WERI-Rb-1 (cell line): Measurements from ENCODE around the gene FUT7.

ENCODE experiments used
- DNase-seq: peaks from one replicate; pipeline ENCODE4 v3.0.0-alpha.2; 2020
- H3K27ac ChIP-seq: fragments of 250-450 bp; sonication (Bioruptor Pico); 2 replicates; pipeline ENCODE4 v1.5.1; 2020; ENCODE audit warnings: mild to moderate bottlenecking, moderate library complexity
- H3K27me3 ChIP-seq: fragments of 250-450 bp; sonication (Bioruptor Pico); 2 replicates; pipeline ENCODE4 v1.5.1; 2021; ENCODE audit warnings: mild to moderate bottlenecking, low read depth, moderate library complexity; ENCODE audit not compliant: insufficient read depth, severe bottlenecking
- H3K36me3 ChIP-seq: fragments of 250-450 bp; sonication (Bioruptor Pico); 2 replicates; pipeline ENCODE4 v1.5.1; 2020; ENCODE audit warnings: mild to moderate bottlenecking, moderate library complexity
- H3K4me3 ChIP-seq: 2 replicates; pipeline ENCODE4 v1.5.1; 2011; ENCODE audit warnings: low read depth, mild to moderate bottlenecking, control low read depth, low read length
- H3K9me3 ChIP-seq: fragments of 250-450 bp; sonication (Bioruptor Pico); 2 replicates; pipeline ENCODE4 v1.5.1; 2021; ENCODE audit warnings: mild to moderate bottlenecking, moderate library complexity; ENCODE audit not compliant: severe bottlenecking
- TF ChIP-seq, protein P1 (sequence below): IDR thresholded peaks from 2 replicates; pipeline ENCODE4 v1.5.1; 2011; ENCODE audit warnings: low read depth, mild to moderate bottlenecking, control low read depth, inconsistent platforms, low read length

FUT7 gene

DNA sequence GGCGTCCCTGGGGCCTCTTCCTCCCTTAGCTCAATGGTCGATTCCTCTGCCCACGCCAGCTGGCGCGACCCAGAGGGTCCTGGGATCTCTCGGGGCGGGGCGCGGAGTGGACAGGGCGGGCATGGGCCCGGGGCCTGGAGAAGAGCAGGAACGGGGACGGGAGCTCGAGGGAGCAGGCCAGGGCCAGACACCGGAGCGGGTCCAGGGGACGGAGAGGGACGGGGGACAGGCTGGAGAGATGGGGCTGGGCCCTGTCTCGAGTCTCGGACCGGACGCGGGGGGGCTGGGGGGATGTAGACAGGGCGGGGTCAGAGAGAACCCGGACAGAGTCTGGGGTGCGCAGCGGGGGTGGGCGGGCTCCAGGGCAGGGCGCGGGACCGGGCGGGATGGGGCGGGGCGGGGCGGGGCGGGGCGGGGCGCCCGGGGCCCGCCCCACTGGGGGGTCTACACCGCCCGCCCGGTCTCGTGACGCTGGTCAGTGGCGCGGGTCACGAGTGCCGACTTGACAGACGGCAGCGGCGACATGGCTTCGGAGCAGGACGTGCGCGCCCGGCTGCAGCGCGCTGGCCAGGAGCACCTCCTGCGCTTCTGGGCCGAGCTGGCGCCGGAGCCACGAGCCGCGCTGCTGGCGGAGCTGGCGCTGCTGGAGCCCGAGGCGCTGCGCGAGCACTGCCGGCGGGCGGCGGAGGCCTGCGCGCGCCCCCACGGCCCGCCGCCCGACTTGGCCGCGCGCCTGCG, 45.3 kb upstream of the FUT7 start, which contains the start of gene UAP1L1:
UAP1L1 (plus strand) TSS at position 508 of the 738 bp plus-strand sequence; CDS start at position 524, 16 bp downstream.
- TF ChIP-seq, protein P1, sequence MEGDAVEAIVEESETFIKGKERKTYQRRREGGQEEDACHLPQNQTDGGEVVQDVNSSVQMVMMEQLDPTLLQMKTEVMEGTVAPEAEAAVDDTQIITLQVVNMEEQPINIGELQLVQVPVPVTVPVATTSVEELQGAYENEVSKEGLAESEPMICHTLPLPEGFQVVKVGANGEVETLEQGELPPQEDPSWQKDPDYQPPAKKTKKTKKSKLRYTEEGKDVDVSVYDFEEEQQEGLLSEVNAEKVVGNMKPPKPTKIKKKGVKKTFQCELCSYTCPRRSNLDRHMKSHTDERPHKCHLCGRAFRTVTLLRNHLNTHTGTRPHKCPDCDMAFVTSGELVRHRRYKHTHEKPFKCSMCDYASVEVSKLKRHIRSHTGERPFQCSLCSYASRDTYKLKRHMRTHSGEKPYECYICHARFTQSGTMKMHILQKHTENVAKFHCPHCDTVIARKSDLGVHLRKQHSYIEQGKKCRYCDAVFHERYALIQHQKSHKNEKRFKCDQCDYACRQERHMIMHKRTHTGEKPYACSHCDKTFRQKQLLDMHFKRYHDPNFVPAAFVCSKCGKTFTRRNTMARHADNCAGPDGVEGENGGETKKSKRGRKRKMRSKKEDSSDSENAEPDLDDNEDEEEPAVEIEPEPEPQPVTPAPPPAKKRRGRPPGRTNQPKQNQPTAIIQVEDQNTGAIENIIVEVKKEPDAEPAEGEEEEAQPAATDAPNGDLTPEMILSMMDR: no peak
- Histone ChIP-seq H3K9me3 (no peaks in the 10 kb centered on the region), H3K4me3 (peak within 1 kb of the TSS; percentile 74), H3K27ac (peak within 1 kb of the TSS; percentile 92), H3K27me3 (no peaks in the 10 kb centered on the region), H3K36me3 (peaks cover 35% of the 10 kb centered on the region)
- DNase-seq: peak; percentile 89

DNA sequence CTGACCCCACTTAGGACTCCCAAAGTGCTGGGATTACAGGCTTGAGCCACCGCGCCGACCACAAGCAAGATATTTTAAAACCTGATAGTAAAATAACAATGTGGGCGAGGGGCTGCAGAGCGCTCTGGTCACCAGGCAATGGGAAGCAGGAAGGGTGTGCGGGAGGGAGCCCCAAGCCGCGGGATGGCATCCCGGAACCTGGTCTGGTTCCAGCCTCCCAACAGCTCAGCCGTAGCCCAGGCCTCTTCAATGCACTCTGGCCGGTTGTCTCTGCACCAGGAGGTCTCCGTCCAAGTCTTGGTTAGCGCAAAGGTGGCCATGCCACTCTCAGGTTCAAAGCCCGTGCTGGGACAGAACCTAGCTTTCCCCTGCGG, 44.7 kb upstream of the FUT7 start:
- Histone ChIP-seq H3K27ac (peak overlapping the region; percentile 92), H3K36me3 (peaks cover 29% of the 10 kb centered on the region), H3K4me3 (peak overlapping the region; percentile 74), H3K27me3 (no peaks in the 10 kb centered on the region), H3K9me3 (no peaks in the 10 kb centered on the region)
- no peak for DNase-seq
- TF ChIP-seq, protein P1: no peak

DNA sequence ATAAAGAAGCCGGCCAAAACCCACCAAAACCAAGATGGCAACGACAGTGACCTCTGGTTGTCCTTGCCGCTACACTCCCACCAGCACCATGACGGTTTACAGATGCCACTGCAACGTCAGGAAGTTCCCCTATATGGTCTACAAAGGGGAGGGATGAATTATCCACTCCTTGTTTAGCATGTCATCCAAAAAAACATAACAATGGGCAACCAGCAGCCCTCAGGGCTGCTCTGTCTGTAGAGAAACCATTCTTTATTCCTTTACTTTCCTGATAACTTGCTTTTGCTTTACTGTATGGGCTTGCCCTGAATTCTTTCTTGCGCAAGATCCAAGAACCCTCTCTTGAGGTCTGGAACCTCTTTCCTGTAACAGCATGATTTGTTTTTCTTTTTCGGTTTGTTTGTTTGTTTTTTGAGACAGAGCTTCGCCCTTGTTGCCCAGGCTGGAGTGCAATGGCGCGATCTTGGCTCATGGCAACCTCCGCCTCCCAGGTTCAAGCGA, 43.4 kb upstream of the FUT7 start:
- TF ChIP-seq, protein P1: no peak
- H3K27ac ChIP-seq: no peak overlapping the region
- H3K27me3 ChIP-seq: no peaks in the 10 kb centered on the region

DNA sequence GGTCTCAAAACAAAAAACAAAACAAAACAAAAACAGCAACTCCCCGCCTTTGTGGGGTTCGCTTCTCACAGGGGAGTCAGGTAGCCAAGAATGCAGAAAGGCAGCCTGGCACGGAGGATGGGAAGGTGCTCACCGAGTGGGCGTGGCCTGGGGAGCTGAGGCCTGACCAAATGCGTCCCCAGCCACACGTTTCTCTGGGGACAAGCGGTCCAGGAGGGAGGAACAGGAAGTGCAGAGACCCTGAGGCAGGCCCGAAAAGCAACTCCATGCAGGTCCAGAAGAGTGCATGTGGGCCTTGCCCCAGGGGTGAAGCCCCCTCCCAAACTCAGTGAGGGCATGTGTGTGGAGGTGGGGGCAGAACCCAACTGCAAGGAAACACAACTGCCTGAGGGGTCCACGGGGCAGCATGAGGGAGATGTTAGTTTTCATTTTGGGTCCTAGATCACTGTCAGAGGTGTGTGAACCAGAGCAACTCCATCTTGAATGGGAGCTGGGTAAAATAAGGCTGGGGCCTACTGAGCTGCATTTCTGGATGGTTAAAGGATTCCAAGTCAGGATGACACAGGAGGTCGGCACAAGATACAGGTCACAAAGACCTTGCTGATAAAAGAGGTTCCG, 42.9 kb upstream of the FUT7 start:
- H3K36me3 ChIP-seq: peaks cover 13% of the 10 kb centered on the region
- no peak for DNase-seq
- H3K27me3 ChIP-seq: no peaks in the 10 kb centered on the region
- H3K4me3 ChIP-seq: no peak overlapping the region
- H3K27ac ChIP-seq: no peak overlapping the region
- H3K9me3 ChIP-seq: no peaks in the 10 kb centered on the region
- TF ChIP-seq, protein P1: no peak

More for the DNA sequence above, 43.4 kb upstream of the FUT7 start:
- H3K36me3 ChIP-seq: peaks cover 18% of the 10 kb centered on the region
- DNase-seq: no peak
- H3K4me3 ChIP-seq: no peak overlapping the region
- no peaks in the 10 kb centered on the region for H3K9me3 ChIP-seq

DNA sequence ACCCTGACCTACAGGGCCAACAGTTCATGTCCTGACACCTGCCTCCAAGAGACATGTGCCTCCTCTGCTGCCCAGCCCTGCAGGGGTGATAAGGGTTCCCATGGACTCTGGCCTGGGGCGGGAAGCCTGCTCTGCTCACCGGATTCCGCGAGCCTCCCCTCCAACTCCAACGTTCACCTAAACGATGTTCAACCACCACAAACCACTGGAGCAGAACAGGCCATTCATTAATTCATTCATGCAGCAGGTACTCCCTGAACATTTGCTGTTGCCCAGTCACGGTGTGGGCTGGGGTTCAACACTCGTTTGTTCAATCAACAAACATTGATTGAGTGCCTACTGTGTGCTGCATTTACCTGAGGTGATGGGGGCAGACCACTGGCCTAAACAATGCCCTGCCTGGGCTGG, 42.1 kb upstream of the FUT7 start:
- TF ChIP-seq, protein P1: no peak
- no peaks in the 10 kb centered on the region for H3K27me3 ChIP-seq
- no peak for DNase-seq
- H3K9me3 ChIP-seq: no peaks in the 10 kb centered on the region
- no peak overlapping the region for H3K27ac ChIP-seq
- peaks cover 6% of the 10 kb centered on the region for H3K36me3 ChIP-seq
- H3K4me3 ChIP-seq: no peak overlapping the region
